ENCODE measurements around the gene ACVRL1. TPM values are rescaled to one million over a fixed set of nuclear protein-coding genes. Genes with fewer than 3 reads are reported as not detected.

ACVRL1 gene
- total and polyA plus RNA-seq, 9 of the 15 experiments (the other 6 are each of a cell fraction or from before 2014, with no cell fraction given), result 0.07 to 1.4 (median 0.30) TPM

DNA sequence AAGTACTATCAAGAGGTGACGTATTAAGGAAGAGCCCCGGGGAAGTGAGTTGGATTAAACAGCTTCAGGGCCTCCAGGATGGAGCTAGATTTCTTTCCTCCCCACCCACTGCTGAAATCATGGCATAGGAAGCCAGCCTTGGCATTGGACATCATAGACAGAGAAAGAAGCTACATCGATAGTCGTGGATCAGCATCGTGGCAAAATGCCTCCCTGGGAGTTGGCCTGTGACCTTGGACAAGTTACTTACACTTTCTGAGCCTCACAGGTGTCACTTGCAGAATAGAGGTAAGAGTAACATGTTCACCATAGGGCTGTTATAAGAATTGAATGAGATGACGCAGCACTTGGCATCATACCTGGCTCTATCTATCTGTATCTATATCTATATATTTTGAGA lies 13.5 kb upstream of the ACVRL1 start:
- intact Hi-C loops (cut with micrococcal nuclease), result no loop called here
- CTCF ChIA-PET (ENCODE audit: low intra/inter-chr PET ratio), result interaction anchor here (0.8 to 2.0 kb wide), 2 partner anchors 86 to 87 kb away, joined by 3 to 25 read pairs; no protein-coding TSS in a partner anchor

More for the DNA sequence above, 13.5 kb upstream of the ACVRL1 start:
- Histone ChIP-seq H3K36me3 (ENCODE audit: control insufficient read depth, insufficient read depth, low read length) (no peaks in the 10 kb centered on the region), H3K4me2 (ENCODE audit: insufficient read depth, low read length) (no peak overlapping the region), H4K20me1 (replicated peaks; ENCODE audit: control insufficient read depth, insufficient read depth, low read length) (no peaks in the 10 kb centered on the region), H3K4me1 (replicated peaks in 1 of 2; ENCODE audit: control insufficient read depth in 2 of 2, insufficient read depth in 2 of 2, low read length in 2 of 2) (peaks cover 2 to 20% of the 10 kb centered on the region in 2 experiments; a peak in 3 of 5 replicates), H3K27ac (ENCODE audit: extremely low read depth, low read depth, low read length) (no peak overlapping the region), H3K9me1 (ENCODE audit: control insufficient read depth, insufficient read depth, low read length) (no peaks in the 10 kb centered on the region), H3K4me3 (no peak overlapping the region), H3K9ac (ENCODE audit: insufficient read depth in 1 of 2, low read depth in 2 of 2, low read length in 2 of 2) (no peak overlapping the region), H2AFZ (ENCODE audit: low read depth, low read length) (no peak overlapping the region), H3K79me2 (ENCODE audit: control insufficient read depth, insufficient read depth, low read length) (no peaks in the 10 kb centered on the region), H3K9me3 (replicated peaks; ENCODE audit: control insufficient read depth, insufficient read depth, low read depth, low read length) (no peaks in the 10 kb centered on the region), H3K27me3 (ENCODE audit: control insufficient read depth in 2 of 2, insufficient read depth in 2 of 2, low read length in 2 of 2) (no peaks in the 10 kb centered on the region)
- ATAC-seq (no peak), FAIRE-seq (no peak), DNase-seq (ENCODE audit: extremely low read depth in 1 of 4, low spot score in 3 of 4) (no peak)
- in situ Hi-C loops (cut with MboI), result loop anchor here (5.0 kb wide), 1 partner anchor 84 kb away; no protein-coding TSS in a partner anchor
- BruUV-seq (replicated peaks), result no TSS peak
- WGBS (ENCODE audit: insufficient coverage, low coverage, missing lambda C conversion rate), result 25% methylated on average over 6 of the region's 6 CpGs
- TF ChIP-seq, protein P1, sequence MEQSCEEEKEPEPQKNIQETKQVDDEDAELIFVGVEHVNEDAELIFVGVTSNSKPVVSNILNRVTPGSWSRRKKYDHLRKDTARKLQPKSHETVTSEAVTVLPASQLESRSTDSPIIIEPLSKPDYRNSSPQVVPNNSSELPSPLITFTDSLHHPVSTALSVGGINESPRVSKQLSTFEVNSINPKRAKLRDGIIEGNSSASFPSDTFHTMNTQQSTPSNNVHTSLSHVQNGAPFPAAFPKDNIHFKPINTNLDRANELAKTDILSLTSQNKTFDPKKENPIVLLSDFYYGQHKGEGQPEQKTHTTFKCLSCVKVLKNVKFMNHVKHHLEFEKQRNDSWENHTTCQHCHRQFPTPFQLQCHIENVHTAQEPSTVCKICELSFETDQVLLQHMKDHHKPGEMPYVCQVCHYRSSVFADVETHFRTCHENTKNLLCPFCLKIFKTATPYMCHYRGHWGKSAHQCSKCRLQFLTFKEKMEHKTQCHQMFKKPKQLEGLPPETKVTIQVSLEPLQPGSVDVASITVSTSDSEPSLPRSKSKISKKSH (CRISPR knock-in tag; IDR thresholded peaks at IDR 0.05), result no peak
- TF ChIP-seq NFRKB (IDR thresholded peaks at IDR 0.05; ENCODE audit: low read depth), result no peak
- TF ChIP-seq MNT (conservative IDR thresholded peaks at IDR 0.05), result no peak
- no peak for TF ChIP-seq PATZ1 (CRISPR knock-in tag; IDR thresholded peaks at IDR 0.05; ENCODE audit: borderline replicate concordance)
- no peak for TF ChIP-seq PHTF2 (CRISPR knock-in tag; IDR thresholded peaks at IDR 0.05)
- no peak for TF ChIP-seq ZNF121 (CRISPR knock-in tag; conservative IDR thresholded peaks at IDR 0.05)
- TF ChIP-seq CEBPB (tag; IDR thresholded peaks at IDR 0.05), result no peak
- no peak for TF ChIP-seq ATF7 (IDR thresholded peaks at IDR 0.05)
- no peak for TF ChIP-seq ZNF165 (CRISPR knock-in tag; IDR thresholded peaks at IDR 0.05; ENCODE audit: borderline replicate concordance)
- no peak for TF ChIP-seq SP1 (CRISPR knock-in tag; IDR thresholded peaks at IDR 0.05)
- TF ChIP-seq GABPB1 (CRISPR knock-in tag; IDR thresholded peaks at IDR 0.05), result no peak
- TF ChIP-seq NFIC (IDR thresholded peaks at IDR 0.05), result no peak
- POLR2A ChIA-PET, result interaction anchor here (1.1 kb wide), 1 partner anchor 11 kb away, joined by 4 read pairs; no protein-coding TSS in a partner anchor
